Mesendoderm (in vitro differentiated cells): ENCODE measurements around the gene PHB1.

Experiments
- DNase-seq: peaks from one replicate; pipeline ENCODE4 v3.0.0; 2013
- H2AK5ac ChIP-seq: 2 replicates; pipeline ENCODE4 v1.6.1; 2013; ENCODE audit warnings: low read length, inconsistent platforms
- H2BK120ac ChIP-seq: 2 replicates; pipeline ENCODE4 v1.6.1; 2013; ENCODE audit warnings: low read depth, mild to moderate bottlenecking, low read length, moderate library complexity, mixed read lengths
- H2BK15ac ChIP-seq: replicated peaks from 2 replicates; pipeline ENCODE4 v1.6.1; 2013; ENCODE audit warnings: low read depth, mild to moderate bottlenecking, moderate library complexity
- H2BK5ac ChIP-seq: 2 replicates; pipeline ENCODE4 v1.6.1; 2013; ENCODE audit warnings: low read length, inconsistent platforms
- H3K18ac ChIP-seq: 2 replicates; pipeline ENCODE4 v1.6.1; 2013; ENCODE audit warnings: mild to moderate bottlenecking, low read length, mixed read lengths
- H3K23ac ChIP-seq: one replicate; pipeline ENCODE4 v1.6.1; 2013; ENCODE audit warnings: low read length
- H3K27ac ChIP-seq: 2 replicates; pipeline ENCODE4 v1.5.1; 2013; ENCODE audit warnings: low read depth, mild to moderate bottlenecking, inconsistent platforms, low read length, moderate library complexity
- H3K27me3 ChIP-seq: 2 replicates; pipeline ENCODE4 v1.6.1; 2013; ENCODE audit warnings: low read length, control low read depth, mild to moderate bottlenecking, inconsistent platforms; ENCODE audit not compliant: insufficient read depth, poor library complexity
- H3K36me3 ChIP-seq: 2 replicates; pipeline ENCODE4 v1.6.1; 2013; ENCODE audit warnings: low read length, inconsistent platforms; ENCODE audit not compliant: control insufficient read depth, insufficient read depth
- H3K4ac ChIP-seq: one replicate; pipeline ENCODE4 v1.6.1; 2013; ENCODE audit warnings: low read depth, mild to moderate bottlenecking, low read length, moderate library complexity
- H3K4me1 ChIP-seq: 2 replicates; pipeline ENCODE4 v1.6.1; 2013; ENCODE audit warnings: low read depth, low read length, inconsistent platforms; ENCODE audit not compliant: control insufficient read depth
- H3K4me2 ChIP-seq: 2 replicates; pipeline ENCODE4 v1.6.1; 2013; ENCODE audit warnings: low read length
- H3K4me3 ChIP-seq: 2 replicates; pipeline ENCODE4 v1.5.1; 2013; ENCODE audit warnings: mild to moderate bottlenecking, low read length
- H3K56ac ChIP-seq: one replicate; pipeline ENCODE4 v1.6.1; 2013; ENCODE audit warnings: low read length
- H3K79me1 ChIP-seq: 2 replicates; pipeline ENCODE4 v1.6.1; 2013; ENCODE audit warnings: low read length, inconsistent platforms
- H3K79me2 ChIP-seq: 2 replicates; pipeline ENCODE4 v1.6.1; 2013; ENCODE audit warnings: mild to moderate bottlenecking, low read length; ENCODE audit not compliant: control insufficient read depth, insufficient read depth
- H3K9ac ChIP-seq: 2 replicates; pipeline ENCODE4 v1.6.1; 2013; ENCODE audit warnings: low read length, inconsistent platforms
- H4K5ac ChIP-seq: one replicate; pipeline ENCODE4 v1.6.1; 2013; ENCODE audit warnings: low read length
- H4K8ac ChIP-seq: one replicate; pipeline ENCODE4 v1.6.1; 2013; ENCODE audit warnings: low read depth, mild to moderate bottlenecking, control low read depth, low read length, moderate library complexity
- WGBS: extraction: QIAGEN DNeasy Blood & Tissue Kit; methylation state at CpG from one replicate; pipeline ENCODE4 v1.1.7; 2013; ENCODE audit warnings: low lambda C conversion rate, missing lambda C conversion rate; ENCODE audit not compliant: insufficient coverage; ENCODE audit errors: extremely low coverage; 5-methylcytosine and 5-hydroxymethylcytosine counted together

PHB1 gene

GRCh38 chr17:49378311-49378710 lies 36.4 kb downstream of the PHB1 start:
- no CpG with 5 or more reads among the region's 5 CpGs for WGBS
- Histone ChIP-seq H2BK120ac (no peak overlapping the region), H3K36me3 (no peaks in the 10 kb centered on the region), H4K8ac (no peak overlapping the region), H4K5ac (no peak overlapping the region), H2BK5ac (no peak overlapping the region), H3K27ac (no peak overlapping the region), H3K79me2 (no peaks in the 10 kb centered on the region), H3K27me3 (no peaks in the 10 kb centered on the region), H3K4me3 (no peak overlapping the region), H2AK5ac (no peak overlapping the region), H3K4ac (no peak overlapping the region), H3K18ac (no peak overlapping the region), H3K4me2 (no peak overlapping the region), H3K79me1 (no peaks in the 10 kb centered on the region), H3K23ac (no peak overlapping the region), H3K56ac (no peak overlapping the region), H3K9ac (no peak overlapping the region), H3K4me1 (peaks cover 6% of the 10 kb centered on the region), H2BK15ac (no peak overlapping the region)
- no peak for DNase-seq

- H3K79me2 ChIP-seq = no peaks in the 10 kb centered on the region
- H3K4ac ChIP-seq = no peak overlapping the region
- H3K27me3 ChIP-seq = no peaks in the 10 kb centered on the region
- H2AK5ac ChIP-seq = no peak overlapping the region
- H3K9ac ChIP-seq = no peak overlapping the region
- H3K27ac ChIP-seq = no peak overlapping the region
- DNase-seq = no peak
- H3K4me1 ChIP-seq = peaks cover 8% of the 10 kb centered on the region
- no peak overlapping the region for H3K4me3 ChIP-seq
- no peak overlapping the region for H3K4me2 ChIP-seq
- no peak overlapping the region for H4K5ac ChIP-seq
- H3K23ac ChIP-seq = no peak overlapping the region
- H2BK15ac ChIP-seq = no peak overlapping the region
- WGBS = no CpG with 5 or more reads among the region's 1 CpG
- H3K79me1 ChIP-seq = no peaks in the 10 kb centered on the region
- H3K56ac ChIP-seq = no peak overlapping the region
- no peak overlapping the region for H2BK120ac ChIP-seq
- H2BK5ac ChIP-seq = no peak overlapping the region
- no peaks in the 10 kb centered on the region for H3K36me3 ChIP-seq
- H3K18ac ChIP-seq = no peak overlapping the region
- no peak overlapping the region for H4K8ac ChIP-seq
These were observed 39.1 kb downstream of the PHB1 start for GRCh38 chr17:49375544-49375943.

DNA sequence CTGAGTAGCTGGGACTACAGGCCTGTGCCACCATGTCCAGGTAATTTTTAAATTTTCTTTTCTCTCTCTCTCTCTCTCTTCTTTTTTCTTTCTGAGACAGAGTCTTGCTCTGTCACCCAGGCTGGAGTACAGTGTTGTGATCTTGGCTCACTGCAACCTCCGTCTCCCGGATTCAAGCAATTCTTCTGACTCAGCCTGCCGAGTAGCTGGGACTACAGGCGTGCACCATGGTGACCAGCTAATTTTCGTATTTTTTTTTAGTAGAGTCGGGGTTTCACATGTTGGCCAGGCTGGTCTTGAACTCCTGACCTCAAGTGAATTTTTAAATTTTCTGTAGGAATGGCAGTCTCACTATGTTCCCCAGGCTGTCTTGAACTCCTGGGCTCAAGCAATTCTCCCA lies 41.6 kb downstream of the PHB1 start:
- Histone ChIP-seq H2AK5ac (no peak overlapping the region), H3K4me1 (peaks cover 8% of the 10 kb centered on the region)

DNA sequence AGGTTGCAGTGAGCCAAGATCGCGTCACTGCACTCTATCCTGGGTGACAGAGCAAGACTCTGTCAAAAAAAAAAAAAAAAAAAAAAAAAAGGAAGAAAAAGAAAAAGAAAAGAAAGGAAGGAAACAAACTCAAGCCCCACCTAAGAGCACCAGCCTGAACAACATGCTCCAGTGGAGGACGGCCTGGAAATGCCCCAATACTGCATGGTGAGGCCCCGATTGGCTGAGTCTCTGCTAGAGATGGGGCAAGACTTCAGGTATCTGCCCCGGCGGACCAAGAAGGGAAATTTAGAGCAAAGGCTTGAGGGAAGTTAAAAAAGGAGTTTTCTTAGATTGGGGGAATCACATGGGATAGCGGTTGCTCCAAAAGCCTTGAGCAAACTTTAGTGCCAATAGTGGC lies 42.3 kb downstream of the PHB1 start:
- Histone ChIP-seq H2AK5ac (no peak overlapping the region), H3K27me3 (no peaks in the 10 kb centered on the region), H2BK5ac (no peak overlapping the region), H3K4me2 (no peak overlapping the region), H3K18ac (no peak overlapping the region), H3K4ac (no peak overlapping the region), H2BK15ac (no peak overlapping the region), H3K9ac (no peak overlapping the region), H4K5ac (no peak overlapping the region), H4K8ac (no peak overlapping the region), H3K56ac (no peak overlapping the region), H3K23ac (no peak overlapping the region), H3K4me3 (no peak overlapping the region), H3K79me1 (no peaks in the 10 kb centered on the region), H3K79me2 (no peaks in the 10 kb centered on the region), H3K4me1 (peaks cover 8% of the 10 kb centered on the region), H2BK120ac (no peak overlapping the region), H3K27ac (no peak overlapping the region), H3K36me3 (no peaks in the 10 kb centered on the region)
- no CpG with 5 or more reads among the region's 7 CpGs for WGBS
- DNase-seq = no peak

More for the DNA sequence above, 41.6 kb downstream of the PHB1 start:
- H2BK5ac ChIP-seq = no peak overlapping the region
- H3K18ac ChIP-seq = no peak overlapping the region
- H3K27ac ChIP-seq = no peak overlapping the region
- H3K23ac ChIP-seq = no peak overlapping the region
- H3K79me1 ChIP-seq = no peaks in the 10 kb centered on the region
- no peak overlapping the region for H4K5ac ChIP-seq
- H3K4ac ChIP-seq = no peak overlapping the region
- no peak overlapping the region for H3K56ac ChIP-seq
- no peaks in the 10 kb centered on the region for H3K36me3 ChIP-seq
- no peak overlapping the region for H2BK120ac ChIP-seq
- no peak overlapping the region for H3K9ac ChIP-seq
- no peak for DNase-seq
- no peak overlapping the region for H3K4me3 ChIP-seq
- H3K27me3 ChIP-seq = no peaks in the 10 kb centered on the region
- H4K8ac ChIP-seq = no peak overlapping the region
- WGBS = no CpG with 5 or more reads among the region's 6 CpGs
- no peaks in the 10 kb centered on the region for H3K79me2 ChIP-seq
- no peak overlapping the region for H3K4me2 ChIP-seq
- H2BK15ac ChIP-seq = no peak overlapping the region

DNA sequence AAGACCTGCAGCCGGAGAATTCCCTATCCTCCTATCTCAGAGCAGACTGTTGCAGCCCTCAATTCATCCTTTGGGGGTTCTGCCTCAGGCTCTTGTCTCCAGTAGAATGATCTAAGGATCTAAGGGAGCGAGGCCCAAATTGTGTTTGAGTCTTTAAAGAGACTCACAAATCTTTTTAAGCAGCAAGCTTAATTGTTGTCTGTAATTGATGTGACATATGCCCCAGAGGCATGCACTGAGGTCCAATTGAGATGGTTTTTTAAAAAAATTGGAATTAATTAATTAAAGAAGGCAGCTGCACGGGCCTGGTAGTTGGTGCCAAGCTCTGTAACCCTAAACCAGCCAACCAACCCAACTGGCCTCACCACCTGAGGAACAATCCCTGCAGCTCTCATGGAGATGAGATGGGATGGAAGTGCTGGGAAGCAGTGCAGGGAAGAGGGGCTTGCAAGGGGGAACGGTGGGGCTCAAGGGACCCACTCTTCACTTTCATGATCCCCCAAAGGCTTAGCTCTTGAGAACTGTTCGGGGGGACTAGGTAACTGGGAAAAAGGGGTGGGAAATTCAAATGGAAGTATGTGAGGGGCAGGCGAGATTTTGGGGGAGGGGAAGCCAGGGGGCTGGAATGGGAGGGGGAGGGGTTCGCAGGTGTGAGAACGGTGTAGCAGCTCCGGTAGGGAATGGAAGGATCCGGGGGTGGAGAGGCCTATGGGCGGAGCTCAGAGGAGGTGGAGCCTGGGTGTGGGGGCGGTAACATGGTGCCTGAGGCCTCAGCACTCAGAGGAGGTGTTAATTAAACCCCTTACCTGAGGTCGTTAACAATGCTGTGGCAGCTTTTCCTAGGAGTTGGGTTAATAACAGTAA lies 43.5 kb downstream of the PHB1 start:
- no CpG with 5 or more reads among the region's 13 CpGs for WGBS
- Histone ChIP-seq H3K36me3 (no peaks in the 10 kb centered on the region), H3K27me3 (no peaks in the 10 kb centered on the region), H3K18ac (no peak overlapping the region), H3K9ac (no peak overlapping the region), H3K4me1 (peaks cover 2% of the 10 kb centered on the region), H4K5ac (no peak overlapping the region), H4K8ac (no peak overlapping the region), H3K56ac (no peak overlapping the region), H3K79me2 (no peaks in the 10 kb centered on the region), H2AK5ac (no peak overlapping the region), H3K4me3 (no peak overlapping the region), H3K27ac (no peak overlapping the region), H3K4me2 (no peak overlapping the region), H3K79me1 (no peaks in the 10 kb centered on the region), H2BK15ac (no peak overlapping the region), H2BK120ac (no peak overlapping the region), H3K4ac (no peak overlapping the region), H3K23ac (no peak overlapping the region), H2BK5ac (no peak overlapping the region)
- peak; percentile 86 for DNase-seq

GRCh38 chr17:49369760-49370159 lies 44.9 kb downstream of the PHB1 start:
- Histone ChIP-seq H3K18ac (no peak overlapping the region), H3K4me2 (no peak overlapping the region)

More at GRCh38 chr17:49369760-49370159, 44.9 kb downstream of the PHB1 start:
- Histone ChIP-seq H3K27ac (no peak overlapping the region), H2AK5ac (no peak overlapping the region), H2BK5ac (no peak overlapping the region), H3K4me1 (peaks cover 2% of the 10 kb centered on the region), H4K8ac (no peak overlapping the region), H2BK120ac (no peak overlapping the region), H3K79me1 (no peaks in the 10 kb centered on the region), H3K36me3 (no peaks in the 10 kb centered on the region), H3K27me3 (no peaks in the 10 kb centered on the region), H3K23ac (no peak overlapping the region), H3K79me2 (no peaks in the 10 kb centered on the region), H3K4me3 (no peak overlapping the region), H3K4ac (no peak overlapping the region), H3K56ac (no peak overlapping the region), H2BK15ac (no peak overlapping the region), H3K9ac (no peak overlapping the region), H4K5ac (no peak overlapping the region)
- DNase-seq = no peak
- no CpG with 5 or more reads among the region's 1 CpG for WGBS
